Loucy (cell line): ENCODE measurements around the gene GRWD1.

Experiments
- H2AFZ ChIP-seq: fragments of 200-600 bp; sonication (generic); 2 replicates; pipeline ENCODE4 v1.6.0; 2016; ENCODE audit warnings: antibody characterized with exemption, mild to moderate bottlenecking, low read length, moderate library complexity
- H3F3A ChIP-seq: fragments of 200-600 bp; 2 replicates; pipeline ENCODE4 v1.6.0; 2016; ENCODE audit warnings: antibody characterized with exemption, low read depth, mild to moderate bottlenecking
- H3K27me3 ChIP-seq: fragments of 200-600 bp; sonication (generic); 2 replicates; pipeline ENCODE4 v1.6.1; 2014; ENCODE audit warnings: low read length, mild to moderate bottlenecking; ENCODE audit not compliant: insufficient read depth, poor library complexity, severe bottlenecking
- H3K36me3 ChIP-seq: fragments of 200-600 bp; sonication (generic); 2 replicates; pipeline ENCODE4 v1.6.1; 2016; ENCODE audit warnings: low read length; ENCODE audit not compliant: insufficient read depth
- H3K4me1 ChIP-seq: fragments of 200-600 bp; sonication (generic); 2 replicates; pipeline ENCODE4 v1.5.1; 2014; ENCODE audit warnings: low read length, mild to moderate bottlenecking; ENCODE audit not compliant: insufficient read depth, poor library complexity, severe bottlenecking
- H3K4me2 ChIP-seq: fragments of 200-600 bp; sonication (generic); 2 replicates; pipeline ENCODE4 v1.6.0; 2014; ENCODE audit warnings: antibody characterized with exemption, low read length, low read depth, mild to moderate bottlenecking; ENCODE audit not compliant: poor library complexity, severe bottlenecking
- H3K4me3 ChIP-seq: fragments of 200-600 bp; sonication (generic); 2 replicates; pipeline ENCODE4 v1.5.1; 2014; ENCODE audit warnings: low read length, mild to moderate bottlenecking, mixed read lengths; ENCODE audit not compliant: poor library complexity, severe bottlenecking
- H3K79me2 ChIP-seq: fragments of 200-600 bp; sonication (generic); 2 replicates; pipeline ENCODE4 v1.6.1; 2014; ENCODE audit warnings: low read length; ENCODE audit not compliant: insufficient read depth
- H3K9ac ChIP-seq: fragments of 200-600 bp; sonication (generic); 2 replicates; pipeline ENCODE4 v1.6.0; 2014; ENCODE audit warnings: mild to moderate bottlenecking, low read depth, low read length, moderate library complexity; ENCODE audit not compliant: poor library complexity, severe bottlenecking
- H3K9me2 ChIP-seq: fragments of 200-600 bp; sonication (generic); replicated peaks from 2 replicates; pipeline ENCODE4 v1.6.1; 2016; ENCODE audit warnings: low read depth, low read length, mixed read lengths
- H3K9me3 ChIP-seq: fragments of 200-600 bp; sonication (generic); 2 replicates; pipeline ENCODE4 v1.6.1; 2014; ENCODE audit warnings: mild to moderate bottlenecking, antibody characterized with exemption, low read length, low read depth; ENCODE audit not compliant: insufficient read depth
- H4K20me1 ChIP-seq: fragments of 200-600 bp; sonication (generic); 2 replicates; pipeline ENCODE4 v1.6.0; 2014; ENCODE audit warnings: antibody characterized with exemption, low read length, mild to moderate bottlenecking; ENCODE audit not compliant: insufficient read depth, poor library complexity, severe bottlenecking
- EZH2phosphoT487 ChIP-seq: fragments of 200-600 bp; IDR thresholded peaks from 2 replicates; pipeline ENCODE4 v1.6.1; 2018; ENCODE audit warnings: antibody characterized with exemption, mild to moderate bottlenecking, moderate library complexity, borderline replicate concordance
- TF ChIP-seq, protein P1 (sequence below): fragments of 200-600 bp; sonication (generic); conservative IDR thresholded peaks from 2 replicates; pipeline ENCODE4 v1.5.1; 2014; ENCODE audit warnings: mild to moderate bottlenecking, antibody characterized with exemption, low read length

The GRWD1 gene

GRCh38 chr19:48445606-48446481 lies at the start of gene GRWD1:
TSS of gene GRWD1 (plus strand) at chr19:48445983. CDS start at chr19:48446006, 23 bp downstream.
- Histone ChIP-seq H3K9me3 (no peaks in the 10 kb centered on the region), H3K9me2 (no peaks in the 10 kb centered on the region), H3K4me2 (peak within 1 kb of the TSS; percentile 99), H2AFZ (peak within 1 kb of the TSS; percentile 65), H3K27me3 (no peaks in the 10 kb centered on the region), H3K4me1 (peaks cover 11% of the 10 kb centered on the region), H3F3A (no peaks in the 10 kb centered on the region), H4K20me1 (peaks cover 7% of the 10 kb centered on the region), H3K4me3 (peak within 1 kb of the TSS; percentile 92), H3K9ac (peak within 1 kb of the TSS; percentile 84), H3K36me3 (peaks cover 14% of the 10 kb centered on the region; the same call in 1 of the 2 replicates), H3K79me2 (peaks cover 28% of the 10 kb centered on the region)
- TF ChIP-seq, protein P1, sequence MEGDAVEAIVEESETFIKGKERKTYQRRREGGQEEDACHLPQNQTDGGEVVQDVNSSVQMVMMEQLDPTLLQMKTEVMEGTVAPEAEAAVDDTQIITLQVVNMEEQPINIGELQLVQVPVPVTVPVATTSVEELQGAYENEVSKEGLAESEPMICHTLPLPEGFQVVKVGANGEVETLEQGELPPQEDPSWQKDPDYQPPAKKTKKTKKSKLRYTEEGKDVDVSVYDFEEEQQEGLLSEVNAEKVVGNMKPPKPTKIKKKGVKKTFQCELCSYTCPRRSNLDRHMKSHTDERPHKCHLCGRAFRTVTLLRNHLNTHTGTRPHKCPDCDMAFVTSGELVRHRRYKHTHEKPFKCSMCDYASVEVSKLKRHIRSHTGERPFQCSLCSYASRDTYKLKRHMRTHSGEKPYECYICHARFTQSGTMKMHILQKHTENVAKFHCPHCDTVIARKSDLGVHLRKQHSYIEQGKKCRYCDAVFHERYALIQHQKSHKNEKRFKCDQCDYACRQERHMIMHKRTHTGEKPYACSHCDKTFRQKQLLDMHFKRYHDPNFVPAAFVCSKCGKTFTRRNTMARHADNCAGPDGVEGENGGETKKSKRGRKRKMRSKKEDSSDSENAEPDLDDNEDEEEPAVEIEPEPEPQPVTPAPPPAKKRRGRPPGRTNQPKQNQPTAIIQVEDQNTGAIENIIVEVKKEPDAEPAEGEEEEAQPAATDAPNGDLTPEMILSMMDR, result peak; percentile 16; the same call in 1 of the 2 replicates
- no peak for TF ChIP-seq EZH2phosphoT487

GRCh38 chr19:48396016-48396823 lies 49.6 kb upstream of the GRWD1 start:
- Histone ChIP-seq H3F3A (no peaks in the 10 kb centered on the region), H2AFZ (no peak overlapping the region), H3K79me2 (peaks cover 2% of the 10 kb centered on the region; the same call in 1 of the 2 replicates), H3K4me2 (no peak overlapping the region), H3K9me3 (no peaks in the 10 kb centered on the region), H3K4me3 (no peak overlapping the region), H3K9ac (no peak overlapping the region), H3K27me3 (no peaks in the 10 kb centered on the region), H3K36me3 (no peaks in the 10 kb centered on the region), H3K4me1 (peaks cover 8% of the 10 kb centered on the region), H3K9me2 (no peaks in the 10 kb centered on the region), H4K20me1 (no peaks in the 10 kb centered on the region)
- TF ChIP-seq EZH2phosphoT487, result no peak
- TF ChIP-seq, protein P1, result no peak

- no peaks in the 10 kb centered on the region for H3F3A ChIP-seq
- peaks cover 5% of the 10 kb centered on the region for H3K4me1 ChIP-seq
- H3K27me3 ChIP-seq, result no peaks in the 10 kb centered on the region
Measured at GRCh38 chr19:48396824-48397176, 49.0 kb upstream of the GRWD1 start.

More at GRCh38 chr19:48396824-48397176, 49.0 kb upstream of the GRWD1 start:
- no peak overlapping the region for H2AFZ ChIP-seq
- H4K20me1 ChIP-seq, result no peaks in the 10 kb centered on the region
- H3K4me2 ChIP-seq, result no peak overlapping the region
- H3K4me3 ChIP-seq, result no peak overlapping the region
- H3K9ac ChIP-seq, result no peak overlapping the region
- no peaks in the 10 kb centered on the region for H3K79me2 ChIP-seq
- H3K36me3 ChIP-seq, result no peaks in the 10 kb centered on the region
- no peaks in the 10 kb centered on the region for H3K9me3 ChIP-seq
- H3K9me2 ChIP-seq, result no peaks in the 10 kb centered on the region
- TF ChIP-seq, protein P1, result no peak
- TF ChIP-seq EZH2phosphoT487, result no peak
